Hematopoietic multipotent progenitor cell treated with erythropoietin and hydrocortisone succinate and interleukin-3 and kit ligand, for 4 days (in vitro differentiated cells): Measurements from ENCODE around the gene ASXL1.
A peak's percentile ranks its signal among the peaks of the same experiment; 100 is the strongest.
"Not testable (repeated sequence)": the region's sequence is repeated elsewhere in the genome, so short reads cannot be mapped to it uniquely, and the experiment has no call there.

Source experiments
- DNase-seq: peaks from one replicate; pipeline ENCODE4 v3.0.0-alpha.2; 2015

ASXL1 gene

DNA sequence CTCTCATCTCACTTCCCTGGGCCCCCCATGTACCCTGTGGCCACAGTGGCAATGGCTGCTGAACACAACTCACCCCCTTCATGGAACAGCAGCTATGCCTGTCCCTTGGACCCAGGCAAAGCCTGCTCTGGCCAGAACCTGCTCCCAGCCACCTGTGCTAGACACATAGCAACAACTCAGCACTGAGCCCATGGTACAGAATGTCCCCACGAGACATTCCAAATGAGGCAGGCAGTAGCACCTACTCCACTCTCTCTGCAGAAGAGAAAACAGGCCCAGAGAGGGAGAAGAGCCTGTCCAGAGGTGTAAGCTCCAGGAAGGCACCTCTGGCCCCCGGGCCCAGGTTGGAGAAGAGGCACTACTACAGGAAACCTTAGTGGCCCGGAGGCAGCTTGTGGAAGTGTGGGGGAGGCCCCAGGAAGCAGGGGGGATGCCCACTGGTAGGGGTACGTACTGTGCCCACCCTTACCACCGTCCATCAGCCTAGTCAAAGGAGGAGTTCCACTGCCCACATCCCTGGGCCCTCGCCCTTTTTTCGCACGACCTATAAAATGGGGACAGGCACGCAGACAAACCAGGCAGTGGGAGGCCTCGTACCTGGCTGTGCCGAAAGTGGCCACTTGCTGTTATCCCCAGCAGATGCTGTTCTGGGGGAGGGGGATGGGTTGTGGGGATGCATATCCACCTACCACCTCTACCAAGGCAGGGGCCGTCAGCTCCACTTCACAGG is 97.2 kb downstream of the ASXL1 start:
- DNase-seq: no peak

DNA sequence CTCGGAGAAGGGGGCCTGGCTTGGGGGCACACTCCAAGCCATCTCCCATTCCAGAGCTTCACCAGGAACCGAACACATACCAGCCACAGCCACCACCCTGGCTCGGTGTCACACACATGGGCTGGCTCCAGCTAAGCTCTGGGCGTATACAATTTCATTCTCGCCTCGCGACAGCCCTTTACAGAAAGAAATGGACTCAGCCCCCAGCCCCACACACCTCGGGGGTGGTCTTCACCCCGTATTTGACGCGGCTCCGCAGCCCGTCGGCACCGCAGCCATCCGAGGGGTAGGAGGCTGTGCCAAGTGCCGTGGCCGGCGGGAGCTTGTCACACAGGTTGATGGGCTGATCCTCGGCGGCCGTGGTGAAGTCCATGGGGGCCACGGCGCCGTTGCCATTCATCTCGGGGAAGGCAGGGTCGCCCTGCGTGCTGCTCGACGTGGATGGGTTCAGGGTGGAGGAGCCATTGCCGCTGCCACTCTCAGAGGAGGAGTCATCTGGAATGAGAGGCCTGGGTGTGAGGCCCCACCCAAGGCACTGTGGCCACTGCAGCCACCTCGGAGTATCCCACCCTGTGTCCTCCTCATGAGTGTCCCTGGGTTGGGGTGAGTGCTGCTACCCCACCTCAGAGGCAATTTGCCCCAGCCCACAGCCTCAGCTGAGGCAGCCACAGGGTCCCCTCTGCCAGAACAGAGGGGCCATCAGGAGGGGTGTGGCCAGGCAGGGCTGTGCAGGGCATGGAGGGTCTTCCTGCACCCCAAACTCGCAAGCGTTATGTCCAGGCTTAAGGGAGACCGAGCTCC is 98.0 kb downstream of the ASXL1 start:
- DNase-seq: no peak

DNA sequence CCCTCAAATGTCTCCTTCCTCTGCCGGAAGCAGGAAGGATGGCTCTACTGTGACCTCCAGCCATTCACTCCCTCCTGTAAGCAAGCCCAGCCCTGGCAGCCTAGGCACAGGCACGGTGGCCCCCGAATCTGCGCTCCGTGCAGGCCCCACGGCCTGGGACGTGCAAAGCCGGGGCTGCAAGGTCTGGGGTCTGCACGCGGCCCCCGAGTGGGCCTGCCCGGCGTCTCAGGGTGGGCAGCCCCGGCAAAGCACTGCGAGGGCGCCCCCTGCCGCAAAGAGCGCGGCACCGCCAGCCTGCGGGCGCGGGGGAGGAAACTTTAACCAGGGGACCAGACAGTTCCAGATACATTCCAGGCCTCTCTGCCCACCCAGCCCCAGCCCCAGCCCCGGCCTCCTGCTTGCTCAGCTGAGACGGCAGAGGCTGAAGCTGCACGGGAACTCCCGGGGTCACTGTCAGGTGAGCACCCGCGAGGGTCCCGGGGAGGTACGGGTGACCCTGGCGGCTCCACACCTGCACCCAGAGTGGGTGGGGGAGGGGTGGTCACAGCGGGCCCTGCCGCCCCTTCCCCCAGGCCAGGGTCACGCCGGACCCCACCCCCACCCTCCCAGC is 98.8 kb downstream of the ASXL1 start:
- DNase-seq: peak; percentile 62

- peak; percentile 65 for DNase-seq
Observed at GRCh38 chr20:32457479-32457986, 99.4 kb downstream of the ASXL1 start.

DNA sequence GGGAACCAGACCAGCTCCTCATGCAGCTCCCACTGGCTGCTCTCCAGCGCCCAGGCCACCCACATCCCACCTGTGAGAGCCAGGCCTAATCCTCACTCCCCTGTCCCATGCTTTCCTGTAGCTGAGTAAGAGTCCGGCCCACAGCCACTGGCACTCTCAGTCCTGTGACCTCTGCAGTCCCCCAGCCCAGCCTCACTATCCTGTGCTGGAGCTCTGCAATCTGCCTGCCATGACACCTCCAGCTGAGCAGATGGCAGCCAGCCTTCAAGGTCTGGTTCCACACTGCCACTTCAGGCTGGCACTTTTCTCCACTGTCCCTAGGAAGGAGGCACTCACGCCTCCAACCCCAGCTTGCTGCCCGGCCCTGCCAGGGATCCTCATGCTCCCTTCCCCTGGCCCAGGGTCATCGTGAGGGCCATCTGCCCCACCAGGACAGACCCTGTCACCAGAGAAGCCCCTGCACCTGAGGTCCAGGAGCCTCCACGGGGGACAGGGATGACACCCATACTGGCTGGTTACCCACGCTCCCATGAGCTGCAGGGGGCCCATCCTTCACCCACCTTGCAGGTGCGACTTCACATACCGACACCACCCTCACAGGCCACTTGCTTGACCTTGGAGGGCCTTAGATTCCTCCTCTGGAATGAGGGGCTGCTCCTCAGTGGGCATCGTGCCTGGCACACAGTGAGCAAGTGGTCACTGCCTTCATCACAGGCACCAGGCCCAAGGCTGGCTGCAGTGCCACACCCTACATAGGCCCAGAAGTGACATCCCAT is 100.1 kb downstream of the ASXL1 start:
- no peak for DNase-seq

GRCh38 chr20:32458837-32459220 is 100.7 kb downstream of the ASXL1 start:
- no peak for DNase-seq

- DNase-seq: no peak
Observed at GRCh38 chr20:32460231-32460630, 102.1 kb downstream of the ASXL1 start.

DNA sequence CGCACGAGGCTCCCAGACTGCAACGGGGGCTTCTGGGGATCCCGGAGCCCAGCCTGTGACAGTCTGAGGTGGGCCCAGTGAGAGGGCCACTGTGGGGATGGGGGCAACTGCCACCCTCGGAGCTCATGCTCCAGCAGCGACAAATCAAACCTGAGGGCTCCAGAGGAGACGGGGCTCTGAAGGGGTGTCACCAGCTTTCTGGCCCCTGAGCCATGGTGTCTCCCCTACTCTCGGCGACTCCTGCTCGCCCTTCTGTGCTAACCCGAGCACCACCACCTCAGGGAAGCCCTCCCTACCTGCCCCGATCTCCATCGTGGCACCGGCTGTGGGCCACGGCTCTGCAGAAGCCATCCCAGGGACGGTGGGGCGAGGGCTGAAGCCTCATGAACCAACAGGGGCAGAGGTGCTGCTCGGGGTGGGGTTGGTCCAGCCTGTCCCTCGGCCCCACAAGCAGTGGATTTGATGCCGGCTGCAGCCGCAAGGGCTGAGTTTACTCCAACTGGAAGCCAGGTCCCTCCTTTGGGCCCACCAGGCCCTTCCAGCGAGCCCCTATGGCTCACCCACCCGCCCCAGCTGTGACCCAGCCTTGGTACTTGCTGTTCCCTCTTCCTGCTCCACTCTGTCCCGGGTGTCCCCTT is 102.7 kb downstream of the ASXL1 start:
- no peak for DNase-seq

DNA sequence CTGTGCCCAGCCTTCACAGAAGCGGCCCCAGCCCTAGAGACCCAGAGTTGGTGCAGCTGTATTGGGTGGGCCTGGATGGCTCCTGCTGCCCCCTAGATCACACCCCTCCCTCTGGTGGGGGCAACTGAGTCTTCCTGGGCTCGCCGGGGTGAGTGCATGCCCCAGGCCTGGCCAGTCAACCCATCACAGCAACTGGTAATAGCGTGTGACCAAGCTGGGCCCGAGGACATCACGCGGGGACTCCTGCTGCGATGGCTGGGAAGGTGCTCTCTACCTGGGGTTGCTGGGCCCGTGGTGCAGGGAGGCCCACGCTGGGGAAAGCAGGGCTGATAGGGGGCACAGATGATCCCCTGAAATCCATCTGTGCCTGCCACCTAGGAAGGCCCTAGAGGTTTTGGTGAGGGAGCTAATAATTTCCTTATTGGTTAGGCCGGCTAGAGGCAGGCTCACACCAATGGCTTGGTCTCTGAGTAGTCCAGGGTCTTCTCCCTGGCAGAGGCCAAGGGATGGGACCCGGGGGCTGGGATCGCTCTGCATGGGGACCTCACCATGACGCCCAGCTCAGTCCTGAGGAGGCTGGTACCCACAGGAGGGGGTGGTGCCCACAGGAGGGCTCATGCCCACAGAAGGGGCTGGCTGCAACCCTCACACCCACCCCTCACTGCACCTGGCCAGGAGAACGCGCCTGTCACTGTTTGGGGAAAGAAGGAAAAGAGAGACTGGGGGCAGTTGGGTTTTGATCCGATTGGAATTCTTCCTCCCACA is 103.9 kb downstream of the ASXL1 start:
- DNase-seq: no peak

DNA sequence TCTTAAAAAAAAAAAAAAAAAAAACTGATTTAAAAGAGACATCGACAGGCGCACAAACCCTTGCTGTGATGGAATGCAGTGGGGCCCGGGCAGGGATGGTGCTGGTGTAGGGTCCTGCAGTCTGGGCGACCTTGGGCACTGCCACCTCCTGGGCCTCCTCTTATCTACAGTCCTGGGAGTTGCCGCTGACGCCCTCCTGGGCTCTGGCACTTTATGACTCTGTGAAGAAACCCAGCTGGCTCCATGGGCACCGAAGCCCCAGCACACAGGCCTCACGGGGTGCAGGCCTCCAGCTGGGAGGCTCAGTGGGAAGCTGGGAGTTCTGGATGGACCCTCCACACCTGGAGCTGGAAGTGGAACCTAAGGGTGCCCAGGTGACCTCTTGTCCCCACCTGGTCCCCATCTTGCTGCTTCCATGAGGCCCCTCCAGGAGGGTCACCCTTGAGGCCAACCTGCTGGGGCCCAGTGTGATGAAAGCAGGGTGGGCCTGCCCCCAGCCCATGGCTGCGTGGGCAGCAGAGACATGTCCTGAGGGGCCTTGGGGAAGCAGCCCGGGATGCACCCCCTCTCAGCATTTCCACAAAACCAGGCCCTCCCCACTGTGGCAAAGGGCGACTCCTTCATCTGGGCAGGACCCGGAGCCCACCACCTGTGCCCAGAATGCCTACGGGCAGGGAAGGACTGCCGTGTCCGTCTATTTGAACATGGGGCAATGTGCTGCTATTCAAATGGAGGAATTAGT is 104.9 kb downstream of the ASXL1 start:
- DNase-seq: no peak

- DNase-seq: no peak
Observed at GRCh38 chr20:32463642-32464400, 105.7 kb downstream of the ASXL1 start.

DNA sequence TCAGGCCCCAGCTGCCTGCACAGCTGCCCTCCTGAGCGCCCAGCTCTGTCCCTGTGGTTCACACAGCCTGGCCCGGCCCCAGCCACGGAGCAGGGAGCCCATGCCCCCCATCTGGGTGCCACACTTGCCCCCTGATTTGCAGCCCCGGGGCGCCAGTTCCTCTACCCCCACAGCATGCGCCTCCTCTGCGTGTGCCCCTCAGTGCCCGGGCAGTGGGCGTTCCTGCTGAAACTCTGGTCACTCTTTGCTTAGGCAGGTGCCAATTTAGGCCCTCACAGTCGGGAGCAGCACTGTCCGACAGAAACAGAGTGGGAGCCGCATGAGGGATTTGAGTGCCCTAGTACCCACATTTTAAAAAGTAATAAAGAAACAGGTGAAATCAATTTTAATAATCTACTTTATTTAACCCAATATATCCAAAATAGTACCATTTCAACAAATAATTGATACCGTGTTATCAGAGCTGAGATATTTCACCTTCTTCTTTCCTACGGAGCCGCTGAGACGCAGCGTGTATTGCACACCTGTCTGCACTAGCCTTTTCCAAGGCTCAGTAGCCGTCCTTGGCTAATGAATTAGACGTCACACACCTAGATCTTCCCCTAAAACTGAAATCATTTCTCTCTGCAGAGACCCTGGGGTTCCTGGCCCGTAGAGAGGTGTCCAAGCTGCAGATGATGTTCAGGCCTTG is 106.4 kb downstream of the ASXL1 start:
- no peak for DNase-seq

DNA sequence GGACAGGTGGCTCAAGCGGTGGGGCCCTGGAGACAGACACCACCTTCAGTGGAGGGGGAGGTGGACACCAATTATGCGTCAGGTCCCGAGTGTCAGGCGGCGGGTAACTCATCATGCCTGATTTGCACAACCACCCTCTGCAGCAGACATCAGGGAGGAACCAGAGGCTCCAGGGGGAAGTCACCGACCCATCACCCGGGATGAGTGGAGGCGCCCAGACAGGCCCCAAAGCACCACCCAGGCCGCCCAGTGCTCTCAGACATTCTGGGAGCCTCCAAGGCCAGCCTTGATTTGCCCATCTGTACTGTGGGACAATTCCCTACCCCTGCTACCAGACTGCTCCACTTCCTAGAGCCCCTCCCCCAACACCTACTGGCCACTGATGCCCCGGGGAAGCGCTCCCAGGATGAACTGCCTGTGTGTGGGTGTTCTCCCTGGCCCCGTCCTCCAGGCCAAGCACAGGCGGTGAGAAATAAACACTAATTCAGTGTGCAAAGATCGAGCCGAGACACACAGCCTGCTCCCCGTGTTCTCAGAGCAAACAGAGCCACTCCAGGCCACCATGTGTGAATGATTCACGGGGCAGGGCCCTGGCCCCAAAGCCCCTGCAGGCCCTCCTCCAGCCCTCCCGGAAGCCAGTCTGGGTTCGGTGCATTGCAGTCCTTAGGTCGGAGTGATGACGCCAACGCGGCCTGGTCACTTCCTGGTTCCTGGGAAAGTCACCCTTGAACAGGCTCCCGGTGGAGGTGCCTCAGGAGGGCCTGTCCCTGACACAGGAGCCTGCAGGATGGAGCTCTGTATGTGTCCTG is 107.2 kb downstream of the ASXL1 start:
- DNase-seq: no peak

DNA sequence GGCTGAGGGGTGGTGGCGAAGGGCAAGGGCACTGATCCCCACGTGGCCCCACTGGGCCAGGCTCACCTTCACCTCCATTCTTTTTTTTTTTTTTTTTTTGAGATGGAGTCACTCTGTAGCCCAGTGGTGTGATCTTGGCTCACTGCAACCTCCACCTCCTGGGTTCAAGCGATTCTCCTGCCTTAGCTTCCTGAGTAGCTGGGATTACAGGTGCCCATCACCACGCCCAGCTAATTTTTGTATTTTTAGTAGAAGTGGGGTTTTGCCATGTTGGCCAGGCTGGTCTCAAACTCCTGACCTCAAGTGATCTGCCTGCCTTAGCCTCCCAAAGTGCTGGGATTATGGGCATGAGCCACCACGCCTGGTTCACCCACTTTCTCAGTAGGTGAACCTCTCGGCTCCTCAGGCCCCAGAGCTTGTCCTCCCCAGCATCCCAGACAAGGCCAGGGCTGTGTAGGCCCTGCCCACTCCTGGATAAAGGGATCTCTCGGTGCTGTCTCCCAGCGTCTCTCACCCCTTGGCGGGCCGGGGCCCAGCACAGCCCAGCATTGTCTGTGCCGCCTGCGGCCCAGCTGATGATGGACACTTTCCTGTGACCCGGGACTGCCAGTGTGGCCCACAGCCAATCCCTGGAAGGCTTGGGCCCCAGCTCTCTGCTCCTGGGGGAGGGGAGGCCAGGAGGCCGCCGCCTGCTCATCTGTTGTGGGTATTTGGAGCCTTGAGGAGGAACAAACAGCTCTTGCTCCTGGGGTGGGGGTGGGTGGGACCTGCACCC is 108.0 kb downstream of the ASXL1 start:
- DNase-seq: not testable (repeated sequence)

DNA sequence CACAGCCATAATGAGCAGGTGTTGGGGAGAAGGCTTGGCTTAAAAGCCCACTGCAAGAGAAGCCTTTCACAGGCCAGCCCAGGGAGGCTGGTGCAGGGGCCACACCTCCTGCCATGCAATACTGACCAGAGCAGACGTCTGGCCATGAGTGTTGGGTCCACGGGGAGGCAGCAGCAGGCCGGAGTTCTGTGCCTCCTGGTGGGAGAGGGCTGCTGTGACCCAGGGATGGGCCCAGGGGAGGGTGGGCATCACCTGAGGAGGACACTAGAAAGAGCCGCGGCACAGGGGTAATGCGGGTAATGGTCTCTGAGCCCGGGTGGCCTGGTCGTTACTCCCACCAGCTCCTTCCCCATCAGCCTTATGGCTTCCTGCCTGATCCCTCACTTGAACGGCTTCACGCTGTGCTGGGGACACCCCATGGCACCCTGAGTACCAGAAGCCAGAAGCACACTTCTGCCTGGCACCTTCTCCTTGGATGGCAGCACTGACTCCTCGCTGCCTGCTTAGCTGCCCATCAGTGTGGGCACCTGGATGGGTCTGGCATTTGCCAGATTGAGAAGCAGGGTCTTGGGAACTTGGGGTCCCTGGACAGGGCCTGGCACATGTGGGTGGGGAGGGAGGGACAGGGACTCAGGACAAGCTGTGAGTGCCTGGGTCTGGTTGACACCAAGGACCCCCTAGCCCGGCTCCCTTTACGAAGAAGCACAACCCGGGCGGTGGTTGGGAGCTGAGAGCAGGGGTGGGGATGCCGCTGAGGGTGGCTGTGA is 108.8 kb downstream of the ASXL1 start:
- no peak for DNase-seq

GRCh38 chr20:32467506-32468312 is 109.6 kb downstream of the ASXL1 start:
- DNase-seq: no peak
